ENCODE data around the gene ADORA2A.

DNA sequence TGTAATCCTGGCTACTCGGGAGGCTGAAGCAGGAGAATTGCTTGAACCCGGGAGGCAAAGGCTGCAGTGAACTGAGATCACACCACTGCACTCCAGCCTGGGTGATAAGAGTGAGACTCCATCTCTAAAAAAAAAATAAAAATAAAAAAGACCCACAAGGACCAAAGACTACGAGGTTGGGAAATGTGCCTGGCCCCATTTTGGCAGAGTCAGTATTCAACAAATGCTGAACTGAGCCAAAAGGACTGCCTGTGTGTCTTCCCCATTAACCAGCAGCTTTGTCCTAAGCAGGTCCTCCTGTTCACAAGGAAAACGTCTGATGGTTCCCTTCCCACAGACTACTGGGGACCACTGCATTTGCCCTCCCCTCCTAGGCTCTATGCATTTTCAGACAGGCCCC is 27.6 kb downstream of the ADORA2A start:
- TF ChIP-seq EZH2 (IDR thresholded peaks at IDR 0.05; ENCODE audit: low read length, missing control alignments), result no peak
- no peak for TF ChIP-seq CTCF (conservative IDR thresholded peaks at IDR 0.05 in 1 of 2, IDR thresholded peaks at IDR 0.05 in 1 of 2; ENCODE audit: low read depth in 1 of 2, low read length in 2 of 2)

Data from fibroblast of lung (primary cell).